Adipocyte (in vitro differentiated cells): Measurements from ENCODE around the gene ZFYVE28.
"Not testable (repeated sequence)": the region's sequence is repeated elsewhere in the genome, so short reads cannot be mapped to it uniquely, and the experiment has no call there.

Experiments used
- DNase-seq: peaks from one replicate; pipeline ENCODE4 v3.0.0-alpha.2; 2015; ENCODE audit warnings: low read depth
- H3K27me3 ChIP-seq: replicated peaks from 2 replicates; pipeline ENCODE4 v1.7.0; 2013; ENCODE audit warnings: mild to moderate bottlenecking, low read length, moderate library complexity; ENCODE audit not compliant: control insufficient read depth, insufficient read depth
- H3K36me3 ChIP-seq: 2 replicates; pipeline ENCODE4 v1.7.0; 2013; ENCODE audit warnings: low read length, mild to moderate bottlenecking, moderate library complexity; ENCODE audit not compliant: control insufficient read depth, insufficient read depth, severe bottlenecking
- H3K4me1 ChIP-seq: 2 replicates; pipeline ENCODE4 v1.7.0; 2013; ENCODE audit warnings: mild to moderate bottlenecking, low read length, moderate library complexity; ENCODE audit not compliant: control insufficient read depth, insufficient read depth
- H3K4me3 ChIP-seq: 2 replicates; pipeline ENCODE4 v1.7.0; 2013; ENCODE audit warnings: mild to moderate bottlenecking, low read length, moderate library complexity
- H3K9ac ChIP-seq: 2 replicates; pipeline ENCODE4 v1.7.0; 2013; ENCODE audit warnings: mild to moderate bottlenecking, low read length, moderate library complexity
- H3K9me3 ChIP-seq: 2 replicates; pipeline ENCODE4 v1.7.0; 2013; ENCODE audit warnings: mild to moderate bottlenecking, low read length, moderate library complexity; ENCODE audit not compliant: control insufficient read depth

ZFYVE28 gene

GRCh38 chr4:2241410-2242353 is 176.8 kb downstream of the ZFYVE28 start, which contains the start of the genes HAUS3 and POLN:
TSS of gene HAUS3 (minus strand) at chr4:2242121. CDS start at chr4:2240946, 1,175 bp downstream.
TSS of gene POLN (minus strand) at chr4:2242121. CDS start at chr4:2229231, 12,890 bp downstream.
- peaks cover 14% of the 10 kb centered on the region for H3K36me3 ChIP-seq
- DNase-seq, result peak; percentile 99
- H3K27me3 ChIP-seq, result no peaks in the 10 kb centered on the region
- peak within 1 kb of the TSS; percentile 89 for H3K4me3 ChIP-seq
- peaks cover 39% of the 10 kb centered on the region for H3K4me1 ChIP-seq
- H3K9me3 ChIP-seq, result no peaks in the 10 kb centered on the region
- H3K9ac ChIP-seq, result peak within 1 kb of the TSS; percentile 95

- Histone ChIP-seq H3K36me3 (peaks cover 17% of the 10 kb centered on the region), H3K27me3 (no peaks in the 10 kb centered on the region), H3K9me3 (no peaks in the 10 kb centered on the region), H3K9ac (peak overlapping the region; percentile 95), H3K4me1 (peaks cover 39% of the 10 kb centered on the region), H3K4me3 (peak overlapping the region; percentile 89)
- DNase-seq, result no peak
Observed at GRCh38 chr4:2241003-2241402, 177.4 kb downstream of the ZFYVE28 start.

GRCh38 chr4:2236944-2237666 is 181.3 kb downstream of the ZFYVE28 start:
- H3K9ac ChIP-seq, result no peak overlapping the region
- no peak overlapping the region for H3K4me3 ChIP-seq
- peaks cover 27% of the 10 kb centered on the region for H3K4me1 ChIP-seq
- no peaks in the 10 kb centered on the region for H3K27me3 ChIP-seq
- H3K36me3 ChIP-seq, result peaks cover 35% of the 10 kb centered on the region
- no peaks in the 10 kb centered on the region for H3K9me3 ChIP-seq
- no peak for DNase-seq

GRCh38 chr4:2231082-2231481 is 187.4 kb downstream of the ZFYVE28 start:
- Histone ChIP-seq H3K36me3 (peaks cover 29% of the 10 kb centered on the region), H3K4me3 (no peak overlapping the region), H3K4me1 (no peaks in the 10 kb centered on the region), H3K9ac (no peak overlapping the region), H3K9me3 (no peaks in the 10 kb centered on the region), H3K27me3 (no peaks in the 10 kb centered on the region)
- no peak for DNase-seq

GRCh38 chr4:2226261-2226660 is 192.2 kb downstream of the ZFYVE28 start:
- no peaks in the 10 kb centered on the region for H3K27me3 ChIP-seq
- peaks cover 25% of the 10 kb centered on the region for H3K36me3 ChIP-seq
- no peaks in the 10 kb centered on the region for H3K4me1 ChIP-seq
- no peaks in the 10 kb centered on the region for H3K9me3 ChIP-seq
- no peak overlapping the region for H3K9ac ChIP-seq
- DNase-seq, result no peak
- no peak overlapping the region for H3K4me3 ChIP-seq

GRCh38 chr4:2222838-2223237 is 195.6 kb downstream of the ZFYVE28 start:
- Histone ChIP-seq H3K4me3 (no peak overlapping the region), H3K36me3 (peaks cover 18% of the 10 kb centered on the region), H3K9me3 (no peaks in the 10 kb centered on the region), H3K4me1 (peaks cover 4% of the 10 kb centered on the region), H3K9ac (no peak overlapping the region), H3K27me3 (no peaks in the 10 kb centered on the region)
- DNase-seq, result no peak

GRCh38 chr4:2221378-2221777 is 197.1 kb downstream of the ZFYVE28 start:
- H3K4me1 ChIP-seq, H3K9ac ChIP-seq, H3K27me3 ChIP-seq, H3K9me3 ChIP-seq, H3K4me3 ChIP-seq, DNase-seq: not testable (repeated sequence)
- peaks cover 15% of the 10 kb centered on the region for H3K36me3 ChIP-seq

GRCh38 chr4:2220016-2220630 is 198.3 kb downstream of the ZFYVE28 start:
- Histone ChIP-seq H3K9me3 (no peaks in the 10 kb centered on the region), H3K36me3 (peaks cover 15% of the 10 kb centered on the region), H3K4me1 (peaks cover 4% of the 10 kb centered on the region), H3K9ac (peak overlapping the region; percentile 10), H3K4me3 (no peak overlapping the region), H3K27me3 (no peaks in the 10 kb centered on the region)
- peak; percentile 89 for DNase-seq
